ENCODE measurements around the gene COMMD8.
"Not testable (repeated sequence)": the region's sequence is repeated elsewhere in the genome, so short reads cannot be mapped to it uniquely, and the experiment has no call there.

COMMD8 gene

DNA sequence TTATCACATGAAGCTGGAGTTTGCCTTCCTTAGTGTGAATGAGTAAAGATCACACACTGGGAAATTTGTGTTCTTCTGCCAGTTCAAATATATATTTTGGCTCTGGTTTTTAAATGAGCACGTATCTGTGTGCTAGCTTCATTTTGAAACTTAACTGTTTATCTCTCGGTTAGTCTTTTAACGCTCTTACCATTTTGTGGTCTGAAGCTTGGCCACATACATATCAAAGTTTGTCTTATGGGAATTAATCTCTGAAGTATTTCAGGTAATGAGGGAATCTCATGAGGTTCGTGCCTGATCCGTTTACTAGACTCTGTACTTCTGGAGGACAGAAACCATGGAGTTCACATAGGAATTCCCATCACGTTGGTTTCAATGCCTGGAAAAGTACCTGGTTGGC is 35.4 kb upstream of the COMMD8 start:
- no peak overlapping the region for H3K4me3 ChIP-seq (replicated peaks in 1 of 2; ENCODE audit: low read depth in 2 of 2, low read length in 2 of 2)
- TF ChIP-seq, protein P1, sequence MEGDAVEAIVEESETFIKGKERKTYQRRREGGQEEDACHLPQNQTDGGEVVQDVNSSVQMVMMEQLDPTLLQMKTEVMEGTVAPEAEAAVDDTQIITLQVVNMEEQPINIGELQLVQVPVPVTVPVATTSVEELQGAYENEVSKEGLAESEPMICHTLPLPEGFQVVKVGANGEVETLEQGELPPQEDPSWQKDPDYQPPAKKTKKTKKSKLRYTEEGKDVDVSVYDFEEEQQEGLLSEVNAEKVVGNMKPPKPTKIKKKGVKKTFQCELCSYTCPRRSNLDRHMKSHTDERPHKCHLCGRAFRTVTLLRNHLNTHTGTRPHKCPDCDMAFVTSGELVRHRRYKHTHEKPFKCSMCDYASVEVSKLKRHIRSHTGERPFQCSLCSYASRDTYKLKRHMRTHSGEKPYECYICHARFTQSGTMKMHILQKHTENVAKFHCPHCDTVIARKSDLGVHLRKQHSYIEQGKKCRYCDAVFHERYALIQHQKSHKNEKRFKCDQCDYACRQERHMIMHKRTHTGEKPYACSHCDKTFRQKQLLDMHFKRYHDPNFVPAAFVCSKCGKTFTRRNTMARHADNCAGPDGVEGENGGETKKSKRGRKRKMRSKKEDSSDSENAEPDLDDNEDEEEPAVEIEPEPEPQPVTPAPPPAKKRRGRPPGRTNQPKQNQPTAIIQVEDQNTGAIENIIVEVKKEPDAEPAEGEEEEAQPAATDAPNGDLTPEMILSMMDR (IDR thresholded peaks at IDR 0.05; ENCODE audit: low read depth, low read length) = no peak
- DNase-seq (ENCODE audit: low read depth in 2 of 2) = peak in 1 of 2 donors; percentile 20

GRCh38 chr4:47494124-47494430 is 30.6 kb upstream of the COMMD8 start:
- DNase-seq (ENCODE audit: low read depth in 2 of 2) = no peak
- H3K4me3 ChIP-seq (replicated peaks in 1 of 2; ENCODE audit: low read depth in 2 of 2, low read length in 2 of 2) = no peak overlapping the region
- TF ChIP-seq, protein P1 (IDR thresholded peaks at IDR 0.05; ENCODE audit: low read depth, low read length) = no peak

GRCh38 chr4:47493238-47494123 is 30.0 kb upstream of the COMMD8 start:
- H3K4me3 ChIP-seq (replicated peaks in 1 of 2; ENCODE audit: low read depth in 2 of 2, low read length in 2 of 2) = no peak overlapping the region
- TF ChIP-seq, protein P1 (IDR thresholded peaks at IDR 0.05; ENCODE audit: low read depth, low read length) = no peak
- DNase-seq (ENCODE audit: low read depth in 2 of 2) = no peak

GRCh38 chr4:47490550-47490949 is 27.0 kb upstream of the COMMD8 start:
- TF ChIP-seq, protein P1 (IDR thresholded peaks at IDR 0.05; ENCODE audit: low read depth, low read length) = peak; percentile 59
- peak; percentile 41 to 71 for DNase-seq (ENCODE audit: low read depth in 2 of 2)
- no peak overlapping the region for H3K4me3 ChIP-seq (replicated peaks in 1 of 2; ENCODE audit: low read depth in 2 of 2, low read length in 2 of 2)

DNA sequence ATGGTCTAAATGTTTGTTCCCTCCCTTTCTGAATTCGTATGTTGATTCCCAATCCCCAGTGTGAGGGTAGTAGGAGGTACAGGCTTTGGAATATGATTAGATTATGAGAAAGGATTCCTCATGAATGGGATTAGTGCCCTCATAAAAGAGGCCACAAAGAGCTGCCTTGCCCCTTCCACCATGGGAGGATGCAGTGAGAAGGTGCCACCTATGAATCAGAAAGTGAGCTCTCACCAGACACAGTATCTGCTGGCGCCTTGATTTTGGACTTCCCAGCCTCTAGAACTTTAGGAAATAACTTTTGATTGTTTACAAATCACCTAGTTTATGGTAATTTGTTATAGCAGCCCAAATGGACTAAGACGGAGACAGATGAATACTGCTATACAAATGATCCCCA is 25.2 kb upstream of the COMMD8 start:
- TF ChIP-seq, protein P1 (IDR thresholded peaks at IDR 0.05; ENCODE audit: low read depth, low read length) = no peak
- H3K4me3 ChIP-seq (replicated peaks in 1 of 2; ENCODE audit: low read depth in 2 of 2, low read length in 2 of 2) = no peak overlapping the region
- no peak for DNase-seq (ENCODE audit: low read depth in 2 of 2)

DNA sequence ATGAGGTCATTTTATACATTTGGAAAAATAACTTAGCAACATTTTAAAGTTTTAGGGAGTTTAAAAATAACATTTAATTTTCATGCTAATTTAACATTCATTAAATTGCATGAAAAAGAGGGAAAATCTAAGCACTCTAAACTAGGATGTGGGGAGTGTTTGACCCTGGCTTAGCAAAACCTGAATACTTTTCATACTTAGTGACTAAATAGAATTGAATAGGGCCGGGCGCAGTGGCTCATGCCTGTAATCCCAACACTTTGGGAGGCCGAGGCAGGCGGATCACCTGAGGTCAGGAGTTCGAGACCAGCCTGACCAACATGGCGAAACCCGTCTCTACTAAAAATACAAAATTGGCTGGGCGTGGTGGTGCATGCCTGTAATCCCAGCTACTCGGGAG is 23.2 kb upstream of the COMMD8 start:
- DNase-seq (ENCODE audit: low read depth in 2 of 2) = not testable (repeated sequence)
- peak overlapping the region; percentile 63 to 67 for H3K4me3 ChIP-seq (replicated peaks in 1 of 2; ENCODE audit: low read depth in 2 of 2, low read length in 2 of 2)

DNA sequence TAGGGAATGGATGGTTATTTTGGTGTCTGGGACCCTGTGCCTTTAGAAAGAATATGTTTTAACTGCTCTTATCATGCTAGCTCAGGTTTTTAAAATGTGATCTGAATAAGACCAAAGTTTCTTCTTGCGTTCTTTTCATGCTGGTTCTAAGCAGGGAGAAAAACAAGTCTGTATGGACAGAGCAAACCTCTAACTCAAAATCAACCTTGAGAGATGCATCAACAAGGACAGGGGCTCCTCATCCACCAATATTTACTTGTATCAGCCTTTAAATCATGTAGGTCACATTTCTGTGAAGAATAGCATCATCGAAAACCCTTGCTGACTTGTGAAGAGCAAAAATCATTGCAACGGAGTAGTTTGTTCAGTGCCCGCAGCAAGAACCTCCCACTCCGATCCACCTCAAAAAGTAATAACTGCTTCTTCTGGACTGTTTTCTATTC is 22.8 kb upstream of the COMMD8 start:
- peak; percentile 35 to 45 for DNase-seq (ENCODE audit: low read depth in 2 of 2)
- TF ChIP-seq, protein P1 (IDR thresholded peaks at IDR 0.05; ENCODE audit: low read depth, low read length) = no peak

More for the DNA sequence above, 22.8 kb upstream of the COMMD8 start:
- peak overlapping the region; percentile 63 to 67 for H3K4me3 ChIP-seq (replicated peaks in 1 of 2; ENCODE audit: low read depth in 2 of 2, low read length in 2 of 2)
